HL-60 (cell line): Measurements from ENCODE around the gene WASF1.

Source experiments
- DNase-seq, 2 experiments: peaks; one replicate each; pipeline ENCODE4 v3.0.0-alpha.2; 2010 to 2020; ENCODE audit warnings: low read depth in 1 of 2, low spot score in 1 of 2
- H3K27ac ChIP-seq: fragments of 250-450 bp; sonication (Bioruptor Pico); replicated peaks from 2 replicates; pipeline ENCODE4 v1.5.1; 2020; ENCODE audit warnings: mild to moderate bottlenecking, moderate library complexity
- H3K27me3 ChIP-seq: fragments of 250-450 bp; sonication (Bioruptor Pico); 2 replicates; pipeline ENCODE4 v1.5.1; 2021; ENCODE audit warnings: mild to moderate bottlenecking, moderate library complexity; ENCODE audit not compliant: insufficient read depth, poor library complexity, severe bottlenecking
- H3K4me3 ChIP-seq: replicated peaks from 2 replicates; pipeline ENCODE4 v1.5.1; 2011; ENCODE audit warnings: mild to moderate bottlenecking, control low read depth, low read length; ENCODE audit not compliant: insufficient read depth
- GABPA ChIP-seq: IDR thresholded peaks from 2 replicates; pipeline ENCODE4 v1.6.1; 2012; ENCODE audit warnings: low read depth
- POLR2AphosphoS5 ChIP-seq: IDR thresholded peaks from 2 replicates; pipeline ENCODE4 v1.6.1; 2012; ENCODE audit warnings: low read depth
- SPI1 ChIP-seq: IDR thresholded peaks from 2 replicates; pipeline ENCODE4 v1.6.1; 2012; ENCODE audit warnings: low read depth, mild to moderate bottlenecking, borderline replicate concordance
- TF ChIP-seq, protein P1 (sequence below): IDR thresholded peaks from 2 replicates; pipeline ENCODE4 v1.6.1; 2012; ENCODE audit warnings: low read depth; ENCODE audit not compliant: insufficient replicate concordance
- TF ChIP-seq, protein P2 (sequence below): IDR thresholded peaks from one replicate; pipeline ENCODE4 v1.5.1; 2011; ENCODE audit warnings: low read length, control low read depth, inconsistent platforms; ENCODE audit not compliant: insufficient read depth

The WASF1 gene

DNA sequence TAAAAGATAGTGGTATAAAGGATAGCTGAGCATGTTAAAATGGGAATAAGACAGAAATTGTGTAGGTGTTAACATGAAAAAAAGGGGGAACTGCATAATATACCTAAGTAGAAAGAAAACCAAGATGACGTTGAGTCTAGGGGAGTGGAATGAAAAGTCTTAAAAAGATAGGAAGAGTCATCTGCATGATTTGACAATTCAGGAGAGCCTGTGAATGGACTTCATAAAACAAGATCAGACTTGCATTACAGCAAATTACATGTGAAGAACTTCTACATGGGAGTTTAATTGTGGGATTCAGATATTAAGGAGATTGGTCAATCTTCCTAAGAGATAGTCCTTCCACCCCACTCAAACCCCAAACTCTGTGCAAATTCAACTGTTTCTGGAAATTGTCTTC lies 85.5 kb downstream of the WASF1 start:
- TF ChIP-seq, protein P1, sequence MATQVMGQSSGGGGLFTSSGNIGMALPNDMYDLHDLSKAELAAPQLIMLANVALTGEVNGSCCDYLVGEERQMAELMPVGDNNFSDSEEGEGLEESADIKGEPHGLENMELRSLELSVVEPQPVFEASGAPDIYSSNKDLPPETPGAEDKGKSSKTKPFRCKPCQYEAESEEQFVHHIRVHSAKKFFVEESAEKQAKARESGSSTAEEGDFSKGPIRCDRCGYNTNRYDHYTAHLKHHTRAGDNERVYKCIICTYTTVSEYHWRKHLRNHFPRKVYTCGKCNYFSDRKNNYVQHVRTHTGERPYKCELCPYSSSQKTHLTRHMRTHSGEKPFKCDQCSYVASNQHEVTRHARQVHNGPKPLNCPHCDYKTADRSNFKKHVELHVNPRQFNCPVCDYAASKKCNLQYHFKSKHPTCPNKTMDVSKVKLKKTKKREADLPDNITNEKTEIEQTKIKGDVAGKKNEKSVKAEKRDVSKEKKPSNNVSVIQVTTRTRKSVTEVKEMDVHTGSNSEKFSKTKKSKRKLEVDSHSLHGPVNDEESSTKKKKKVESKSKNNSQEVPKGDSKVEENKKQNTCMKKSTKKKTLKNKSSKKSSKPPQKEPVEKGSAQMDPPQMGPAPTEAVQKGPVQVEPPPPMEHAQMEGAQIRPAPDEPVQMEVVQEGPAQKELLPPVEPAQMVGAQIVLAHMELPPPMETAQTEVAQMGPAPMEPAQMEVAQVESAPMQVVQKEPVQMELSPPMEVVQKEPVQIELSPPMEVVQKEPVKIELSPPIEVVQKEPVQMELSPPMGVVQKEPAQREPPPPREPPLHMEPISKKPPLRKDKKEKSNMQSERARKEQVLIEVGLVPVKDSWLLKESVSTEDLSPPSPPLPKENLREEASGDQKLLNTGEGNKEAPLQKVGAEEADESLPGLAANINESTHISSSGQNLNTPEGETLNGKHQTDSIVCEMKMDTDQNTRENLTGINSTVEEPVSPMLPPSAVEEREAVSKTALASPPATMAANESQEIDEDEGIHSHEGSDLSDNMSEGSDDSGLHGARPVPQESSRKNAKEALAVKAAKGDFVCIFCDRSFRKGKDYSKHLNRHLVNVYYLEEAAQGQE = no peak
- no peak for TF ChIP-seq GABPA
- TF ChIP-seq, protein P2, sequence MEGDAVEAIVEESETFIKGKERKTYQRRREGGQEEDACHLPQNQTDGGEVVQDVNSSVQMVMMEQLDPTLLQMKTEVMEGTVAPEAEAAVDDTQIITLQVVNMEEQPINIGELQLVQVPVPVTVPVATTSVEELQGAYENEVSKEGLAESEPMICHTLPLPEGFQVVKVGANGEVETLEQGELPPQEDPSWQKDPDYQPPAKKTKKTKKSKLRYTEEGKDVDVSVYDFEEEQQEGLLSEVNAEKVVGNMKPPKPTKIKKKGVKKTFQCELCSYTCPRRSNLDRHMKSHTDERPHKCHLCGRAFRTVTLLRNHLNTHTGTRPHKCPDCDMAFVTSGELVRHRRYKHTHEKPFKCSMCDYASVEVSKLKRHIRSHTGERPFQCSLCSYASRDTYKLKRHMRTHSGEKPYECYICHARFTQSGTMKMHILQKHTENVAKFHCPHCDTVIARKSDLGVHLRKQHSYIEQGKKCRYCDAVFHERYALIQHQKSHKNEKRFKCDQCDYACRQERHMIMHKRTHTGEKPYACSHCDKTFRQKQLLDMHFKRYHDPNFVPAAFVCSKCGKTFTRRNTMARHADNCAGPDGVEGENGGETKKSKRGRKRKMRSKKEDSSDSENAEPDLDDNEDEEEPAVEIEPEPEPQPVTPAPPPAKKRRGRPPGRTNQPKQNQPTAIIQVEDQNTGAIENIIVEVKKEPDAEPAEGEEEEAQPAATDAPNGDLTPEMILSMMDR = no peak
- TF ChIP-seq SPI1 = no peak
- Histone ChIP-seq H3K4me3 (no peak overlapping the region), H3K27ac (no peak overlapping the region), H3K27me3 (no peaks in the 10 kb centered on the region)
- DNase-seq = no peak

DNA sequence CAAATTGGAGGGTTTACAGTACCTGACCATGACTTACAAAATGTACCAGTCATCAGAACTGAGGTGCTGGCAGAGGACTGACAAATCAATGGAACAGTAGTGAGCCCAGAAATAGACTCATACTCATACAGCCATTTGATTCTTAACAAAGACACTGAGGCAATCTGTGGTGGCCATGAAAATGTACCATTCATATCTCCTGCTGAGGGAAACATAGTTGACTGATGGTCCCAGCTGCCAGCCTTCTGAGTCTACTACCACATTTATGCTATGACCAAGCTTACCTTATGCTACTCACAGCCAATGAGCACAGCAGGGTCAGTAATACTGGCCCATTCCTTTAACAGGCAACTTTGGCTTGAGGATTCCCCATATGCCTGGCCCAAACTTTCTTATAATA lies 88.6 kb downstream of the WASF1 start:
- no peak overlapping the region for H3K4me3 ChIP-seq
- TF ChIP-seq SPI1 = no peak
- no peak for TF ChIP-seq POLR2AphosphoS5
- no peak for TF ChIP-seq GABPA
- TF ChIP-seq, protein P2 = no peak
- TF ChIP-seq, protein P1 = no peak
- no peak for DNase-seq
- H3K27ac ChIP-seq = no peak overlapping the region
- peaks cover 2% of the 10 kb centered on the region for H3K27me3 ChIP-seq

DNA sequence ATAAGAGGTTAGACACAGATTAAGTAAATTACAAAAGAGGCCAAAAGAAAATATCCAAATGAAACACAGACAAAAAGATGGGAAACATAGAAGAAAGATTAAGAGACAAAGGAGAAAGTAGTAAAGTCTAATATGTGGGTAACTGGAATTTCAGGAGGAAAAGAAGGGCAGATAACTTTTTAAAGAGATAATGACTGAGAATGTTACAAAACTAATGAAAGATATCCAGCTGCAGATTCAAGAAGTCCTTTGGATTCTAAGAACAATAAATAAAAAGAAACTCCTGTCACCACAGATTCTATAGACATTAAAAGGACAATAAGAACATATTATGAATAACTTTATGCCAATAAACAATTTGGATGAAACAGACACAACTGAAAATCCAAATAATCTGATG lies 90.1 kb downstream of the WASF1 start:
- no peak overlapping the region for H3K4me3 ChIP-seq
- H3K27me3 ChIP-seq = peaks cover 2% of the 10 kb centered on the region
- H3K27ac ChIP-seq = no peak overlapping the region
- TF ChIP-seq, protein P2 = no peak
- no peak for TF ChIP-seq SPI1
- no peak for TF ChIP-seq POLR2AphosphoS5
- no peak for TF ChIP-seq GABPA
- TF ChIP-seq, protein P1 = no peak
- DNase-seq = no peak
